HCT116 (cell line): ENCODE data around the gene EIF3B.

Experiments
- EZH2 ChIP-seq: fragments of 200-600 bp; sonication (generic); IDR thresholded peaks from 2 replicates; pipeline ENCODE4 v1.6.1; 2017; ENCODE audit warnings: antibody characterized with exemption, mixed run types
- POLR2A ChIP-seq: IDR thresholded peaks from 2 replicates; pipeline ENCODE4 v1.7.0; 2011; ENCODE audit warnings: borderline replicate concordance; ENCODE audit not compliant: insufficient read depth, insufficient read length; ENCODE audit errors: extremely low read depth
- RAD21 ChIP-seq: IDR thresholded peaks from 2 replicates; pipeline ENCODE4 v1.6.1; 2012; ENCODE audit warnings: low read depth, mild to moderate bottlenecking

DNA sequence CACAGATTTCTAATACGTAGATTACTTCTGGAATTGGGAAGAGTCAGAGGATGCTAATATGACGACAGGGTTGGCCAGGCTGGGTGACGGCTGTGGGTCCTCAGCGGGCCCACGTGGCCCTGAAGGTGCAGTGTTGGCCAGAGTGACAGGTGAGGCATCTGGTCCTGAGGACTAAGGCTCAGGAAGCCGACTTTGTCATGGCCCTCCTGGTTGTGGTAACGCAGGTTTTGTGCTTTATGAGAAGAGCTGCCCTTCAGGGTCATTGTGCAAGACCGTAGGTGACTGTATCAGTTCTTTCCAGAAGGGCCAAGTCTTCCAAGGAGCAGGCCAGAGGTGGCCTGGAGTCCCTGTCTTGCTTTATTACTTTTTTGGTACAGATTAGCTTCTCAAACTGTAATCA lies 2.5 kb downstream of the EIF3B start:
- TF ChIP-seq POLR2A: no peak
- no peak for TF ChIP-seq EZH2
- TF ChIP-seq RAD21: no peak
